ENCODE measurements around the gene NKX1-1. TPM values are rescaled to one million over a fixed set of nuclear protein-coding genes. Genes with fewer than 3 reads are reported as not detected.
A peak's percentile ranks its signal among the peaks of the same experiment; 100 is the strongest.

NKX1-1 gene
- total RNA-seq, 2 donors from 2014 or later: not detected

- Mint-ChIP-seq H3K4me3 (no peak overlapping the region), H3K4me1 (no peaks in the 10 kb centered on the region), H3K36me3 (ENCODE audit: low read depth) (no peaks in the 10 kb centered on the region), H3K9me3 (peaks cover 4% of the 10 kb centered on the region), H3K27me3 (ENCODE audit: insufficient read depth) (peaks cover 83% of the 10 kb centered on the region), H3K27ac (no peak overlapping the region)
- no peak overlapping the region for H3K4me3 ChIP-seq (ENCODE audit: low read length)
- H3K27me3 ChIP-seq (ENCODE audit: control insufficient read depth, insufficient read depth, low read length, poor library complexity, severe bottlenecking): peaks cover 77% of the 10 kb centered on the region
- H3K9ac ChIP-seq (ENCODE audit: extremely low read depth, low read length, poor library complexity, severe bottlenecking): no peak overlapping the region
- no peaks in the 10 kb centered on the region for H3K36me3 ChIP-seq (ENCODE audit: control insufficient read depth, insufficient read depth, low read length)
- no peak overlapping the region for H3K27ac ChIP-seq (ENCODE audit: low read depth, low read length)
- DNase-seq: peak; percentile 51
- peak; percentile 16 for TF ChIP-seq CTCF (conservative IDR thresholded peaks at IDR 0.05)
- no peaks in the 10 kb centered on the region for H3K9me3 ChIP-seq (ENCODE audit: control insufficient read depth, low read length)
- 60 to 63% methylated on average over 15 to 17 of the region's 17 CpGs for WGBS, 2 experiments (ENCODE audit: insufficient coverage in 1 of 2, insufficient read length in 1 of 2)
- H3K4me1 ChIP-seq (ENCODE audit: control insufficient read depth, insufficient read depth, low read length): no peaks in the 10 kb centered on the region
Measured at GRCh38 chr4:1411436-1412375, 5.5 kb upstream of the NKX1-1 start.

- Histone ChIP-seq H3K4me3 (ENCODE audit: low read length) (no peak overlapping the region), H3K27me3 (ENCODE audit: control insufficient read depth, insufficient read depth, low read length, poor library complexity, severe bottlenecking) (peaks cover 87% of the 10 kb centered on the region), H3K9ac (ENCODE audit: extremely low read depth, low read length, poor library complexity, severe bottlenecking) (no peak overlapping the region), H3K9me3 (ENCODE audit: control insufficient read depth, low read length) (no peaks in the 10 kb centered on the region), H3K27ac (ENCODE audit: low read depth, low read length) (no peak overlapping the region), H3K4me1 (ENCODE audit: control insufficient read depth, insufficient read depth, low read length) (no peaks in the 10 kb centered on the region), H3K36me3 (ENCODE audit: control insufficient read depth, insufficient read depth, low read length) (no peaks in the 10 kb centered on the region)
- Mint-ChIP-seq H3K4me1 (no peaks in the 10 kb centered on the region), H3K9me3 (peaks cover 4% of the 10 kb centered on the region), H3K4me3 (no peak overlapping the region), H3K27me3 (ENCODE audit: insufficient read depth) (peaks cover 84% of the 10 kb centered on the region), H3K36me3 (ENCODE audit: low read depth) (no peaks in the 10 kb centered on the region), H3K27ac (no peak overlapping the region)
- TF ChIP-seq CTCF (conservative IDR thresholded peaks at IDR 0.05): no peak
- DNase-seq: peak; percentile 97
- 16 to 20% methylated on average over 36 to 48 of the region's 48 CpGs for WGBS, 2 experiments (ENCODE audit: insufficient coverage in 1 of 2, insufficient read length in 1 of 2)
Measured at GRCh38 chr4:1410491-1411325, 4.5 kb upstream of the NKX1-1 start.

- Histone ChIP-seq H3K27ac (ENCODE audit: low read depth, low read length) (no peak overlapping the region), H3K9ac (ENCODE audit: extremely low read depth, low read length, poor library complexity, severe bottlenecking) (no peak overlapping the region), H3K36me3 (ENCODE audit: control insufficient read depth, insufficient read depth, low read length) (no peaks in the 10 kb centered on the region), H3K4me3 (ENCODE audit: low read length) (no peak overlapping the region), H3K9me3 (ENCODE audit: control insufficient read depth, low read length) (no peaks in the 10 kb centered on the region), H3K27me3 (ENCODE audit: control insufficient read depth, insufficient read depth, low read length, poor library complexity, severe bottlenecking) (peaks cover 93% of the 10 kb centered on the region), H3K4me1 (ENCODE audit: control insufficient read depth, insufficient read depth, low read length) (no peaks in the 10 kb centered on the region)
- no peak overlapping the region for H3K27ac Mint-ChIP-seq
- H3K27me3 Mint-ChIP-seq (ENCODE audit: insufficient read depth): peaks cover 87% of the 10 kb centered on the region
- 52 to 71% methylated on average over 8 to 27 of the region's 27 CpGs for WGBS, 2 experiments (ENCODE audit: insufficient coverage in 1 of 2, insufficient read length in 1 of 2)
- TF ChIP-seq CTCF (conservative IDR thresholded peaks at IDR 0.05): no peak
- H3K4me3 Mint-ChIP-seq: no peak overlapping the region
- no peaks in the 10 kb centered on the region for H3K4me1 Mint-ChIP-seq
- DNase-seq: no peak
- peaks cover 9% of the 10 kb centered on the region for H3K9me3 Mint-ChIP-seq
- no peaks in the 10 kb centered on the region for H3K36me3 Mint-ChIP-seq (ENCODE audit: low read depth)
Measured at GRCh38 chr4:1409491-1410425, 3.5 kb upstream of the NKX1-1 start.
